Measurements from ENCODE around the gene SATL1. TPM values are rescaled to one million over a fixed set of nuclear protein-coding genes. Genes with fewer than 3 reads are reported as not detected.
A peak's percentile ranks its signal among the peaks of the same experiment; 100 is the strongest.

Gene SATL1
- total and polyA plus RNA-seq, 2 experiments from 2014 or later, result not detected

DNA sequence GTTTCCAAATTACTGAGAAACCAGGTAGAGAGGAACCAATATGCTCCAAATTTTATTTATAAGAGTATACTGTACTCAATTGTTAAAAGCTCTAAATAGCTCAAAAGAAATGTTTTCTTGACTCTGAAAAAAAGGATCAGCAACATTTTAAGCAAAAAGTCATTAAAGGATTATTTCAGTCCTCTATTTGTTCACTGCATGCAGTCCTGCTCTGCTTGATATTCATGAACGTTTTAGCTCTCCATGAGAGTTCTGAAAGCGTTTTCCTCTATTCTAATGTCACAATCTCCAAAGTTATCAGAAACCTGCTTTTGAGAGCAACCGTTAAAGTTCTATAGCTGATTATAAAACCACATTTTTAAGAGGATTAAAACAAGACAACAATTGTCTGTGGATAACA is 129.4 kb downstream of the SATL1 start:
- H3K9ac ChIP-seq, result no peak overlapping the region
- no peak overlapping the region for H2AFZ ChIP-seq
- no peaks in the 10 kb centered on the region for H3K27me3 ChIP-seq (replicated peaks; ENCODE audit: insufficient read depth)
- DNase-seq, result no peak
- in situ Hi-C loops (cut with MboI), result loop anchor here (25.0 kb wide), 1 partner anchor 423 kb away; no protein-coding TSS in a partner anchor
- WGBS, 2 experiments (ENCODE audit: low coverage in 1 of 2, low lambda C conversion rate in 2 of 2, missing lambda C conversion rate in 2 of 2), result 34 to 44% methylated on average over 3 of the region's 3 CpGs
- no peaks in the 10 kb centered on the region for H3K4me1 ChIP-seq (ENCODE audit: insufficient read depth)
- H3K4me2 ChIP-seq (ENCODE audit: unreplicated experiment), result no peak overlapping the region
- no peaks in the 10 kb centered on the region for H4K20me1 ChIP-seq (ENCODE audit: insufficient read depth)
- H3K9me2 ChIP-seq (ENCODE audit: insufficient read depth), result no peaks in the 10 kb centered on the region
- TF ChIP-seq EZH2 (IDR thresholded peaks at IDR 0.05; ENCODE audit: insufficient read depth, poor library complexity, severe bottlenecking) (no peak), EZH2phosphoT487 (IDR thresholded peaks at IDR 0.05; ENCODE audit: insufficient read depth, low read depth) (no peak)
- H3K79me2 ChIP-seq (ENCODE audit: insufficient read depth), result no peaks in the 10 kb centered on the region
- no peak overlapping the region for H3K27ac ChIP-seq
- H3K4me3 ChIP-seq, result no peak overlapping the region
- H3F3A ChIP-seq (ENCODE audit: insufficient read depth), result no peaks in the 10 kb centered on the region
- no peaks in the 10 kb centered on the region for H3K36me3 ChIP-seq (ENCODE audit: low read depth)
- H3K9me3 ChIP-seq (ENCODE audit: low read depth), result no peaks in the 10 kb centered on the region

DNA sequence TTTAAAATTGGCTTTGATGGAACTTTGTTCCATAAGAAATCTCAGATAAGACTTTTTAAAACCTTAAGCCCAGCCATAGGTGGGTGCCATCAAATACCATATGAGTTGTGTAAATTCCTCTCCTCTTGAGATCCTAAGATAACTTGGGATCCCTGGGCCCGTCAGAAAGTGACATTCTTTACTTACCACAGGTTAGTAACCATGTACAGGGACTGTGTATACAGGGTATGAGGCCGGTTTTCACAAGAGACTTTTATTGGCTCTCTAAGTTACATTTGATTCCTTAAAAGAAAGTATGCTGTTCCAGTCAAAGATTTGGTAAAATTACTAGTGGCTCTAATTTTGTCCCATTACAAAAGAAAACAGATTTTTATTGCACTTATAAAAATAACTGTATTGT is 129.8 kb downstream of the SATL1 start:
- H3K4me2 ChIP-seq (ENCODE audit: unreplicated experiment), result no peak overlapping the region
- H2AFZ ChIP-seq, result no peak overlapping the region
- no peaks in the 10 kb centered on the region for H3K9me2 ChIP-seq (ENCODE audit: insufficient read depth)
- no peak overlapping the region for H3K4me3 ChIP-seq
- H3K79me2 ChIP-seq (ENCODE audit: insufficient read depth), result no peaks in the 10 kb centered on the region
- H3K9me3 ChIP-seq (ENCODE audit: low read depth), result no peaks in the 10 kb centered on the region
- no peak overlapping the region for H3K9ac ChIP-seq
- 26 to 27% methylated on average over 2 of the region's 2 CpGs for WGBS, 2 experiments (ENCODE audit: low coverage in 1 of 2, low lambda C conversion rate in 2 of 2, missing lambda C conversion rate in 2 of 2)
- H3F3A ChIP-seq (ENCODE audit: insufficient read depth), result no peaks in the 10 kb centered on the region
- no peak for DNase-seq
- in situ Hi-C loops (cut with MboI), result loop anchor here (25.0 kb wide), 1 partner anchor 424 kb away; no protein-coding TSS in a partner anchor
- H3K36me3 ChIP-seq (ENCODE audit: low read depth), result no peaks in the 10 kb centered on the region
- no peak overlapping the region for H3K27ac ChIP-seq
- TF ChIP-seq EZH2 (IDR thresholded peaks at IDR 0.05; ENCODE audit: insufficient read depth, poor library complexity, severe bottlenecking), result no peak
- TF ChIP-seq EZH2phosphoT487 (IDR thresholded peaks at IDR 0.05; ENCODE audit: insufficient read depth, low read depth), result no peak
- H3K4me1 ChIP-seq (ENCODE audit: insufficient read depth), result no peaks in the 10 kb centered on the region
- no peaks in the 10 kb centered on the region for H3K27me3 ChIP-seq (replicated peaks; ENCODE audit: insufficient read depth)
- no peaks in the 10 kb centered on the region for H4K20me1 ChIP-seq (ENCODE audit: insufficient read depth)

GRCh38 chrX:85112293-85112692 is 131.3 kb downstream of the SATL1 start:
- Histone ChIP-seq H3K79me2 (ENCODE audit: insufficient read depth) (no peaks in the 10 kb centered on the region), H3K9ac (no peak overlapping the region), H4K20me1 (ENCODE audit: insufficient read depth) (no peaks in the 10 kb centered on the region), H3K9me3 (ENCODE audit: low read depth) (no peaks in the 10 kb centered on the region), H3K4me3 (no peak overlapping the region), H3F3A (ENCODE audit: insufficient read depth) (no peaks in the 10 kb centered on the region), H3K27me3 (replicated peaks; ENCODE audit: insufficient read depth) (no peaks in the 10 kb centered on the region), H3K36me3 (ENCODE audit: low read depth) (no peaks in the 10 kb centered on the region), H3K9me2 (ENCODE audit: insufficient read depth) (no peaks in the 10 kb centered on the region), H3K4me2 (ENCODE audit: unreplicated experiment) (no peak overlapping the region), H3K4me1 (ENCODE audit: insufficient read depth) (no peaks in the 10 kb centered on the region), H2AFZ (no peak overlapping the region), H3K27ac (no peak overlapping the region)
- WGBS, 2 experiments (ENCODE audit: low coverage in 1 of 2, low lambda C conversion rate in 2 of 2, missing lambda C conversion rate in 2 of 2), result 43% methylated on average over 6 to 8 of the region's 9 CpGs
- no peak for TF ChIP-seq EZH2phosphoT487 (IDR thresholded peaks at IDR 0.05; ENCODE audit: insufficient read depth, low read depth)
- TF ChIP-seq EZH2 (IDR thresholded peaks at IDR 0.05; ENCODE audit: insufficient read depth, poor library complexity, severe bottlenecking), result no peak
- in situ Hi-C loops (cut with MboI), result loop anchor here (25.0 kb wide), 1 partner anchor 425 kb away; no protein-coding TSS in a partner anchor
- no peak for DNase-seq

DNA sequence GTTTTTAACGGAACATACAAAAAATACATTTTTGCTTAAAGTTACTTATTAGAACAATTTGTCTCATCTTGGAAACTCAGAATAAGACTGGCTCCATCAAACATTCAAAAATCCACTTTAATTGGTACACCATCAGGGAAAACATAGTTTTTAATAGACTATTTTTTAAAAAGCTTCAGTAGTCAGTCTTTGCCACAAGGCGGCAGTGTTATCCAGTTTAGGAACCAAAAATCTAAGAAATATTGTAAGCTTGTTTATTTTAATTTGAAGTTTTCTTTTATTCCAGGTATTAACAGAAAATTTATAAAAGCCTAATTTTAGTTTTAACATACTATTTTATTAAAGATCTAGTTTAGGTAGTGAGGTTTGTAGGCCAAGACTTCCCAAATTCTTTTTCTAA is 132.2 kb downstream of the SATL1 start:
- Histone ChIP-seq H3K9me2 (ENCODE audit: insufficient read depth) (no peaks in the 10 kb centered on the region), H3F3A (ENCODE audit: insufficient read depth) (no peaks in the 10 kb centered on the region), H3K4me3 (no peak overlapping the region), H3K9ac (no peak overlapping the region), H3K4me2 (ENCODE audit: unreplicated experiment) (no peak overlapping the region), H2AFZ (no peak overlapping the region), H3K4me1 (ENCODE audit: insufficient read depth) (no peaks in the 10 kb centered on the region), H3K9me3 (ENCODE audit: low read depth) (no peaks in the 10 kb centered on the region), H3K79me2 (ENCODE audit: insufficient read depth) (no peaks in the 10 kb centered on the region), H4K20me1 (ENCODE audit: insufficient read depth) (no peaks in the 10 kb centered on the region), H3K36me3 (ENCODE audit: low read depth) (no peaks in the 10 kb centered on the region), H3K27me3 (replicated peaks; ENCODE audit: insufficient read depth) (no peaks in the 10 kb centered on the region), H3K27ac (no peak overlapping the region)
- peak; percentile 31 for DNase-seq
- in situ Hi-C loops (cut with MboI), result loop anchor here (25.0 kb wide), 1 partner anchor 426 kb away; no protein-coding TSS in a partner anchor
- 41 to 50% methylated on average over 2 of the region's 2 CpGs for WGBS, 2 experiments (ENCODE audit: low coverage in 1 of 2, low lambda C conversion rate in 2 of 2, missing lambda C conversion rate in 2 of 2)
- no peak for TF ChIP-seq EZH2 (IDR thresholded peaks at IDR 0.05; ENCODE audit: insufficient read depth, poor library complexity, severe bottlenecking)
- no peak for TF ChIP-seq EZH2phosphoT487 (IDR thresholded peaks at IDR 0.05; ENCODE audit: insufficient read depth, low read depth)

GRCh38 chrX:85109235-85109634 is 134.3 kb downstream of the SATL1 start:
- no peaks in the 10 kb centered on the region for H3K9me2 ChIP-seq (ENCODE audit: insufficient read depth)
- no peak overlapping the region for H2AFZ ChIP-seq
- H3K27ac ChIP-seq, result no peak overlapping the region
- DNase-seq, result peak; percentile 13
- no peak overlapping the region for H3K4me3 ChIP-seq
- no peak overlapping the region for H3K9ac ChIP-seq
- no peak overlapping the region for H3K4me2 ChIP-seq (ENCODE audit: unreplicated experiment)
- H4K20me1 ChIP-seq (ENCODE audit: insufficient read depth), result no peaks in the 10 kb centered on the region
- H3K9me3 ChIP-seq (ENCODE audit: low read depth), result no peaks in the 10 kb centered on the region
- no peaks in the 10 kb centered on the region for H3K27me3 ChIP-seq (replicated peaks; ENCODE audit: insufficient read depth)
- no peaks in the 10 kb centered on the region for H3K36me3 ChIP-seq (ENCODE audit: low read depth)
- H3F3A ChIP-seq (ENCODE audit: insufficient read depth), result no peaks in the 10 kb centered on the region
- 51 to 53% methylated on average over 6 to 8 of the region's 8 CpGs for WGBS, 2 experiments (ENCODE audit: low coverage in 1 of 2, low lambda C conversion rate in 2 of 2, missing lambda C conversion rate in 2 of 2)
- in situ Hi-C loops (cut with MboI), result loop anchor here (25.0 kb wide), 1 partner anchor 428 kb away; no protein-coding TSS in a partner anchor
- TF ChIP-seq EZH2 (IDR thresholded peaks at IDR 0.05; ENCODE audit: insufficient read depth, poor library complexity, severe bottlenecking) (no peak), EZH2phosphoT487 (IDR thresholded peaks at IDR 0.05; ENCODE audit: insufficient read depth, low read depth) (no peak)
- no peaks in the 10 kb centered on the region for H3K79me2 ChIP-seq (ENCODE audit: insufficient read depth)
- H3K4me1 ChIP-seq (ENCODE audit: insufficient read depth), result no peaks in the 10 kb centered on the region
